HL-60 (cell line): Measurements from ENCODE around the gene GHRH.

ENCODE experiments used
- DNase-seq, 2 experiments: peaks; one replicate each; pipeline ENCODE4 v3.0.0-alpha.2; 2010 to 2020; ENCODE audit warnings: low read depth in 1 of 2, low spot score in 1 of 2
- H3K27ac ChIP-seq: fragments of 250-450 bp; sonication (Bioruptor Pico); replicated peaks from 2 replicates; pipeline ENCODE4 v1.5.1; 2020; ENCODE audit warnings: mild to moderate bottlenecking, moderate library complexity
- H3K27me3 ChIP-seq: fragments of 250-450 bp; sonication (Bioruptor Pico); 2 replicates; pipeline ENCODE4 v1.5.1; 2021; ENCODE audit warnings: mild to moderate bottlenecking, moderate library complexity; ENCODE audit not compliant: insufficient read depth, poor library complexity, severe bottlenecking
- H3K4me3 ChIP-seq: replicated peaks from 2 replicates; pipeline ENCODE4 v1.5.1; 2011; ENCODE audit warnings: mild to moderate bottlenecking, control low read depth, low read length; ENCODE audit not compliant: insufficient read depth
- GABPA ChIP-seq: IDR thresholded peaks from 2 replicates; pipeline ENCODE4 v1.6.1; 2012; ENCODE audit warnings: low read depth
- POLR2AphosphoS5 ChIP-seq: IDR thresholded peaks from 2 replicates; pipeline ENCODE4 v1.6.1; 2012; ENCODE audit warnings: low read depth
- REST ChIP-seq: IDR thresholded peaks from 2 replicates; pipeline ENCODE4 v1.6.1; 2012; ENCODE audit warnings: low read depth; ENCODE audit not compliant: insufficient replicate concordance
- SPI1 ChIP-seq: IDR thresholded peaks from 2 replicates; pipeline ENCODE4 v1.6.1; 2012; ENCODE audit warnings: low read depth, mild to moderate bottlenecking, borderline replicate concordance
- TF ChIP-seq, protein P1 (sequence below): IDR thresholded peaks from one replicate; pipeline ENCODE4 v1.5.1; 2011; ENCODE audit warnings: low read length, control low read depth, inconsistent platforms; ENCODE audit not compliant: insufficient read depth

GHRH gene

GRCh38 chr20:37238935-37239451 lies 22.6 kb downstream of the GHRH start:
- no peak for DNase-seq
- Histone ChIP-seq H3K27ac (no peak overlapping the region), H3K27me3 (no peaks in the 10 kb centered on the region), H3K4me3 (no peak overlapping the region)
- TF ChIP-seq, protein P1, sequence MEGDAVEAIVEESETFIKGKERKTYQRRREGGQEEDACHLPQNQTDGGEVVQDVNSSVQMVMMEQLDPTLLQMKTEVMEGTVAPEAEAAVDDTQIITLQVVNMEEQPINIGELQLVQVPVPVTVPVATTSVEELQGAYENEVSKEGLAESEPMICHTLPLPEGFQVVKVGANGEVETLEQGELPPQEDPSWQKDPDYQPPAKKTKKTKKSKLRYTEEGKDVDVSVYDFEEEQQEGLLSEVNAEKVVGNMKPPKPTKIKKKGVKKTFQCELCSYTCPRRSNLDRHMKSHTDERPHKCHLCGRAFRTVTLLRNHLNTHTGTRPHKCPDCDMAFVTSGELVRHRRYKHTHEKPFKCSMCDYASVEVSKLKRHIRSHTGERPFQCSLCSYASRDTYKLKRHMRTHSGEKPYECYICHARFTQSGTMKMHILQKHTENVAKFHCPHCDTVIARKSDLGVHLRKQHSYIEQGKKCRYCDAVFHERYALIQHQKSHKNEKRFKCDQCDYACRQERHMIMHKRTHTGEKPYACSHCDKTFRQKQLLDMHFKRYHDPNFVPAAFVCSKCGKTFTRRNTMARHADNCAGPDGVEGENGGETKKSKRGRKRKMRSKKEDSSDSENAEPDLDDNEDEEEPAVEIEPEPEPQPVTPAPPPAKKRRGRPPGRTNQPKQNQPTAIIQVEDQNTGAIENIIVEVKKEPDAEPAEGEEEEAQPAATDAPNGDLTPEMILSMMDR: no peak
- TF ChIP-seq REST (no peak), POLR2AphosphoS5 (no peak), GABPA (no peak), SPI1 (no peak)

DNA sequence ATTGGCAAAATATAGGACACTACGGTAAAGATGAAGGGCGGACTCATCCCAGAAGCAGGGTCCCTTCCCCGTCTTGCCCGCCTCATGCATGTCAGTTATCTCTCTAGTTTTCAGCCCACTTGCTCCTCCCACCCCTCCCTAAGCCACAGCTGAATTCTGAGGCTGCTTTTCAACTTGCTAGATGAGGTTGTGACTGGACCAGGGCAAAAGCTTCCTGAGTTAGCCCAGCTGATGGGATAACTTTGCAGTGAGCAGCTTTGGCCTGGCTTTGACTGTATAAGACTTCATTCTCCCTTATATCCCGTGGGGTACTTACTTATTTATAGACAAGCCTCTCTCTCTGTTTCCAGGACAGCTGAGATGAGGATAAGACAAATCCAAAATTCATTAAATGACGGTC lies 23.2 kb downstream of the GHRH start:
- no peak overlapping the region for H3K27ac ChIP-seq
- H3K27me3 ChIP-seq: no peaks in the 10 kb centered on the region

GRCh38 chr20:37237656-37238055 lies 24.0 kb downstream of the GHRH start:
- H3K27ac ChIP-seq: no peak overlapping the region
- H3K27me3 ChIP-seq: no peaks in the 10 kb centered on the region
- DNase-seq: no peak
- no peak overlapping the region for H3K4me3 ChIP-seq
- TF ChIP-seq, protein P1: no peak
- TF ChIP-seq GABPA (no peak), SPI1 (no peak), REST (no peak), POLR2AphosphoS5 (no peak)

More for the DNA sequence above, 23.2 kb downstream of the GHRH start:
- no peak for DNase-seq
- H3K4me3 ChIP-seq: no peak overlapping the region
- TF ChIP-seq, protein P1: no peak
- no peak for TF ChIP-seq REST
- no peak for TF ChIP-seq GABPA
- TF ChIP-seq POLR2AphosphoS5: no peak
- no peak for TF ChIP-seq SPI1
